ENCODE measurements around the gene APOH.

Gene APOH

DNA sequence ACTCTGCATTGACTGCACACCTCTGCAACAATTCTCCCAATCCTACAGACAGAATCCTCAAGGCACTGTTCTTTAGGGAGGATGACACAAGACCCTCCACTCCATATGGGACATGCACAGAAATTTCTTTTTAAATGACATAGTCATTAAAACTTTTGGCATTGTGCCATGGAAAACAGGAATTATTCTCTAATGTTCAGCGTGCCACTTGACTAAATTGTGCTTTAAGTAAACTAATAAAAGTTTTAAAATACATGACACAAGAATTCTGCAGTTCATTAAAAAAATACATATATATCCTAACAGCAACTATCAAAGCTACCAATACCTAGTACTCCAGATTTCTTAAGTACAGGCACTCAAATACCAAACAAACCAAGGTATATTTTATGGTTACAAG, 53.3 kb downstream of the APOH start:
- no peak overlapping the region for H3K9ac ChIP-seq (ENCODE audit: insufficient read length)
- TF ChIP-seq POLR2AphosphoS5 (IDR thresholded peaks at IDR 0.05; ENCODE audit: borderline replicate concordance, low read depth, low read length) (no peak), EZH2 (IDR thresholded peaks at IDR 0.05) (no peak), FOXP2 (optimal IDR thresholded peaks at IDR 0.05; ENCODE audit: control extremely low read depth, extremely low read length, insufficient read depth) (no peak)
- DNase-seq (ENCODE audit: low read depth, low spot score) = no peak
- H3K27ac ChIP-seq = no peak overlapping the region
- H3K4me3 ChIP-seq = no peak overlapping the region
- peaks cover 16% of the 10 kb centered on the region for H3K36me3 ChIP-seq (ENCODE audit: insufficient read depth, low read length)
- H3K9me3 ChIP-seq (ENCODE audit: low read depth, low read length) = no peaks in the 10 kb centered on the region

DNA sequence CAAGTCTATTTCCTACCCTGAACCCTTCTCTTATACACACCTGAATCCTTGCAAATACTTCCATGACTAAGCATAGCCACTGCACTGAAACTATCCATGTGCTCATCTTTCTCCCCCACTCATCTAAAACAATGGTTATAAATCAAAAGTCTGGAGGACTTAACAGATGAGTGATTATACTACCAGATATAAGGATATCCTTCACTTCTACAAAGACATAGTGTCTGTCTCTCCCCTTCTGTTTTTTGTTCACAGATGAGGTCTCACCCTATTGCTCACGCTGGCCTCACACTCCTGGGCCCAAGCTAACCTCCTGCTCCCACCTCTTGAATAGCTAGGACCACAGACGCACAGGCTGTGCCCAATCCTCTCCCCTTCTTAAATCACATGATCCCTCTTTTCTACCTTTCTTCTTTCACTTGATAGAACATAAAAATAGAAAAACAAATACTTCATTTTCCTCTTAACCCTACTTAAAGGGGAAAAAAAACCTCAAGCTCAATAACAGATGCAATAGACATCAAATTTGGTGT, 56.5 kb downstream of the APOH start:
- no peak for TF ChIP-seq FOXP2 (optimal IDR thresholded peaks at IDR 0.05; ENCODE audit: control extremely low read depth, extremely low read length, insufficient read depth)
- no peak for TF ChIP-seq EZH2 (IDR thresholded peaks at IDR 0.05)
- TF ChIP-seq POLR2AphosphoS5 (IDR thresholded peaks at IDR 0.05; ENCODE audit: borderline replicate concordance, low read depth, low read length) = no peak
- no peak for DNase-seq (ENCODE audit: low read depth, low spot score)

DNA sequence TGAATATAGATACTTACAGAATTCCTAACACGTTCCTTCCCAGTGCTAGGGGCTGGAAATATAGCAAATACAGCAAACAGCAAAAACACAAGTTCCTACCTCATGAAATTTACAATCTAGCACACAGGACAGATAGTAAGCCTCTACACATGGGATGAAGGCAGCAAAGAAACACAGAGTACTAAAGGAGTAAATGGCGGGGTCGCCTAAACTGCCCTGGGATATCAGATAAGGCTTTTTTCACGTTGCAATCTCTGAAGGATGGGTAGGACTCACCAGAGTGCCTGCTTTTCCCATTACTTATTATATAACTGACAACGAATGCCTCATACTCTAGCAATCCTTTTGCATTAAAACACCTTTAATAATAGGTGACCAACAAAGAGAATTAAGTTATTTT, 57.1 kb downstream of the APOH start:
- Histone ChIP-seq H3K36me3 (ENCODE audit: insufficient read depth, low read length) (peaks cover 9% of the 10 kb centered on the region), H3K9ac (ENCODE audit: insufficient read length) (no peak overlapping the region), H3K4me3 (no peak overlapping the region), H3K9me3 (ENCODE audit: low read depth, low read length) (no peaks in the 10 kb centered on the region), H3K27ac (no peak overlapping the region)
- TF ChIP-seq FOXP2 (optimal IDR thresholded peaks at IDR 0.05; ENCODE audit: control extremely low read depth, extremely low read length, insufficient read depth) (no peak), EZH2 (IDR thresholded peaks at IDR 0.05) (no peak)
- DNase-seq (ENCODE audit: low read depth, low spot score) = no peak

More for the DNA sequence above, 56.5 kb downstream of the APOH start:
- Histone ChIP-seq H3K36me3 (ENCODE audit: insufficient read depth, low read length) (peaks cover 9% of the 10 kb centered on the region), H3K9ac (ENCODE audit: insufficient read length) (no peak overlapping the region), H3K9me3 (ENCODE audit: low read depth, low read length) (no peaks in the 10 kb centered on the region), H3K4me3 (no peak overlapping the region), H3K27ac (no peak overlapping the region)

DNA sequence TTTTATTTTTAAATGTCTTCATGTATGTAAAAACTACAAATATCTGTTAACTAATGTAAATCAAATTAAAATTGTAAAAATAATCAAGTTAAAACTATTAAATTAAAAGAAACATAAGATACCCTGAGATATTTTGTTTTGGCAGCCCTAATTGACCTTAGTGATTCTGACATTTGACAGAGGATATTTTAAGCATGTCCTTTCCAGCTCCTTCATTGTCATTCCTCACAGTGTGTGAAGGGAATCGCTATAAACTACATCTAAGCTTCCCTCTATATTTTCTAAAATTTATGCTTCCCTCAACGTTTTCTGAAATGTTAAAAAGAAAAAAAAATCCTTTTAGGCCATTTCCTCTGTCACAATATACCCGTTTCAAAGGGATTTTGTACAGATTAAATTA, 57.5 kb downstream of the APOH start:
- H3K9ac ChIP-seq (ENCODE audit: insufficient read length) = no peak overlapping the region
- peaks cover 9% of the 10 kb centered on the region for H3K36me3 ChIP-seq (ENCODE audit: insufficient read depth, low read length)
- H3K9me3 ChIP-seq (ENCODE audit: low read depth, low read length) = no peaks in the 10 kb centered on the region
- no peak overlapping the region for H3K27ac ChIP-seq
- TF ChIP-seq EZH2 (IDR thresholded peaks at IDR 0.05) (no peak), FOXP2 (optimal IDR thresholded peaks at IDR 0.05; ENCODE audit: control extremely low read depth, extremely low read length, insufficient read depth) (no peak), POLR2AphosphoS5 (IDR thresholded peaks at IDR 0.05; ENCODE audit: borderline replicate concordance, low read depth, low read length) (no peak)
- no peak overlapping the region for H3K4me3 ChIP-seq
- DNase-seq (ENCODE audit: low read depth, low spot score) = no peak

DNA sequence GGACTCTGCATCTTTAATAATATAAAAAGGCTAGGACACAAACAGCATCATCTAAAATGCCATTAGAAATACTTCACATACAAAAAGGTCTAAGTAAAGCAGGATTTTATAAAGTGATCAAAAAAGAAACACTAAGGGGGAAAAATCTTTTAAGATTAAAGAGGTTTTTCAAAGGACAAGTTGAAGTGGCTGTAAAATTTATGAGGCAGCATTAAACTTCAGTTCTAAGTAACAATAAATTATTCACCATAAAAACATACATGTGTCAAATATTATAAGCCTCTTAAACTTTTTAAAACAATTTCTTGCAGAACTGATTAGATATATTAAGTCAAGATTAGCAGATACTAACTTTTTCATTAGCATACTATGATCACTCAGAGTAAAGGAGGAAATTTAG, 58.0 kb downstream of the APOH start:
- Histone ChIP-seq H3K9me3 (ENCODE audit: low read depth, low read length) (no peaks in the 10 kb centered on the region), H3K36me3 (ENCODE audit: insufficient read depth, low read length) (peaks cover 9% of the 10 kb centered on the region), H3K9ac (ENCODE audit: insufficient read length) (no peak overlapping the region), H3K4me3 (no peak overlapping the region), H3K27ac (no peak overlapping the region)
- no peak for TF ChIP-seq EZH2 (IDR thresholded peaks at IDR 0.05)
- no peak for TF ChIP-seq POLR2AphosphoS5 (IDR thresholded peaks at IDR 0.05; ENCODE audit: borderline replicate concordance, low read depth, low read length)
- no peak for TF ChIP-seq FOXP2 (optimal IDR thresholded peaks at IDR 0.05; ENCODE audit: control extremely low read depth, extremely low read length, insufficient read depth)
- no peak for DNase-seq (ENCODE audit: low read depth, low spot score)

DNA sequence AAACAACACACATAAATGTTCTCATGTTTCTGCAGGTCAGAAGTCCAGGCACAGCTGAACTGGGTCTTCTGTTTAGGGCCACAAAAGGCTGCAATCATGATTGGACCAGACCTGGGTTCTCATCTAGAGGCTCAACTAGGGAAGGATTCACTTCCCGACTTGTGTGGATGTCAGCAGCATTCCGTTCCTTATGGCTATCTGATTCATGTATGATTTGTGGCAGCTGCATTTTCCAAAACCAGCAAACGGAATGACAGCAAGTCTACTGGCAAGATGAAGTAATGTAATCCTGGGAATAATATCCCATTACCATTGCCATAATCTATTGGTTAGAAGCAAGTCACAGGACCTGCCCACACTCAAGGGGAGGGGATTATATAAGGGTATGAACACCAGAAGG, 59.4 kb downstream of the APOH start:
- H3K4me3 ChIP-seq = no peak overlapping the region
- DNase-seq (ENCODE audit: low read depth, low spot score) = no peak
- TF ChIP-seq EZH2 (IDR thresholded peaks at IDR 0.05) = no peak
- no peak overlapping the region for H3K9ac ChIP-seq (ENCODE audit: insufficient read length)
- H3K36me3 ChIP-seq (ENCODE audit: insufficient read depth, low read length) = peaks cover 9% of the 10 kb centered on the region
- H3K27ac ChIP-seq = no peak overlapping the region
- no peaks in the 10 kb centered on the region for H3K9me3 ChIP-seq (ENCODE audit: low read depth, low read length)

DNA sequence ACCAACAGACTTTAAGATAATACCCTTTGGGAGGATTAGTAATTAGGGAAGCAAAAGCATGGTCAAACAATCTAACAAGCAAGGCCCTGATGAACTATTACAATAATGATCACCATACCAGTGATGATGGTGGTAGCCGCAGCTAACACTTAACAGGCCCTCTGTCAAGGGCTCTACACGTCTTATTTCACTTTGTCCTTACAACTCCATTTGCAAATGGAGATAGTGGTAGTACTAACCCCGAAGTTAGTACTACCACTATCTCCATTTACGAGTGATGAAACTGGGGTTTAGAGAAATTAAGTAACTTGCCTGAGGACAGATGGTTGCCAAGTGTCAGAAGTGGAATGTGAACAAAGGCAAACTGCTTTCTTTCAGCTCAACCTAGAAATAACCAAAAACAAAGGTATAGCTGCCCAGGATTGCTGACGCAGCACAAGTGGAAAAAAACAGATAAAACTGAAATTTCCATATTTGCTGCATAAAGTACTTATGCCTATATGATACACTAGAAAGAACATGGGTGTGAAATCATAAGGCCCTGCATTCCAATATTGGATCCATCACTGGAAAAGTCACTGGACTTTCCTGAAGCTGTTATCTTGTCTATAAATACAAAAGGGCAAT, 61.9 kb downstream of the APOH start:
- Histone ChIP-seq H3K36me3 (ENCODE audit: insufficient read depth, low read length) (peaks cover 3% of the 10 kb centered on the region; the same call in 1 of the 2 replicates), H3K9ac (ENCODE audit: insufficient read length) (no peak overlapping the region), H3K4me3 (no peak overlapping the region), H3K27ac (no peak overlapping the region), H3K9me3 (ENCODE audit: low read depth, low read length) (no peaks in the 10 kb centered on the region)
- DNase-seq (ENCODE audit: low read depth, low spot score) = no peak
- no peak for TF ChIP-seq EZH2 (IDR thresholded peaks at IDR 0.05)
- TF ChIP-seq POLR2AphosphoS5 (IDR thresholded peaks at IDR 0.05; ENCODE audit: borderline replicate concordance, low read depth, low read length) = no peak
- no peak for TF ChIP-seq FOXP2 (optimal IDR thresholded peaks at IDR 0.05; ENCODE audit: control extremely low read depth, extremely low read length, insufficient read depth)

DNA sequence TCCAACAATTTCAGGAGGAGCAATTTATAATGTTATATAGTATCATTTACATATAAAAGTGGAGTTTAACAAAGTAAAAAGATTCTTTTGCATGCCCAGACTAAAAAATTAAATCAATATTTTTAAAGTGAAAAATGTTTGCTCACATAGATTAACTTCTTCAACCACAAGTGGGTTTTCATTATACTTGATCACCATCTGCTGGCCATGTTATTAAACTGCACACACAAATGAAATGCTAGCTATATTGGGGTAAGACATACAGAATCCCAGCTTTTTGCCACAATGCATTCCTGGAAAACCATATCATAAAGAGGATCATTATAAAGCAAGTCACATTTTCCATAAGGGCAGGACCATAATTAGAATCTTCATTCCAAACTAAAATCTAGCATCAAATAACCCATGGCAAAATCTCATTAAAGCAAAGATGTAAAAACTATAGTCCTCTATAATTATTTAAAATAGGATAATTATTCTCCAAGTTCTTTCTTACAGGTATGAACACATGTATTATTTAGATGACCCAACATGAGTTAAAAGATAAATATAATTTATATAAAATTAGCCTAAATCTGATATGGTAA, 63.6 kb downstream of the APOH start:
- no peaks in the 10 kb centered on the region for H3K9me3 ChIP-seq (ENCODE audit: low read depth, low read length)
- peak; percentile 53 for DNase-seq (ENCODE audit: low read depth, low spot score)
- H3K4me3 ChIP-seq = no peak overlapping the region
- peaks cover 3% of the 10 kb centered on the region; the same call in 1 of the 2 replicates for H3K36me3 ChIP-seq (ENCODE audit: insufficient read depth, low read length)
- H3K9ac ChIP-seq (ENCODE audit: insufficient read length) = no peak overlapping the region
- H3K27ac ChIP-seq = no peak overlapping the region
- TF ChIP-seq EZH2 (IDR thresholded peaks at IDR 0.05) = no peak

Measured in SK-N-MC (cell line).